GM12872 (cell line): Measurements from ENCODE around the gene OR51B2.

Experiments
- CTCF ChIP-seq: IDR thresholded peaks from 3 replicates; pipeline ENCODE4 v1.5.1; 2011; ENCODE audit warnings: low read depth, mild to moderate bottlenecking, low read length, moderate library complexity; ENCODE audit not compliant: insufficient read depth

Gene OR51B2

GRCh38 chr11:5324197-5324596 is at the start of gene OR51B2:
Gene OR51B2 (minus strand): TSS chr11:5324297. CDS start chr11:5324297, 0 bp downstream.
- no peak for TF ChIP-seq CTCF

GRCh38 chr11:5369789-5370188 is 45.7 kb upstream of the OR51B2 start:
- peak; percentile 56; the same call in 2 of the 3 replicates for TF ChIP-seq CTCF

GRCh38 chr11:5368502-5369043 is 44.5 kb upstream of the OR51B2 start:
- no peak for TF ChIP-seq CTCF

GRCh38 chr11:5367448-5368074 is 43.5 kb upstream of the OR51B2 start:
- TF ChIP-seq CTCF, result no peak

GRCh38 chr11:5366856-5367255 is 42.8 kb upstream of the OR51B2 start:
- TF ChIP-seq CTCF, result no peak

GRCh38 chr11:5366365-5366764 is 42.3 kb upstream of the OR51B2 start:
- TF ChIP-seq CTCF, result peak; percentile 11; the same call in 1 of the 3 replicates

GRCh38 chr11:5364214-5364613 is 40.1 kb upstream of the OR51B2 start:
- TF ChIP-seq CTCF, result no peak

GRCh38 chr11:5363679-5364078 is 39.6 kb upstream of the OR51B2 start:
- no peak for TF ChIP-seq CTCF
